NK-92 (cell line): ENCODE results near the gene TCHH.

Experiments
- DNase-seq: peaks from one replicate; lab custom pipeline; 2025; ENCODE audit not compliant: unreplicated experiment; lab: John Stamatoyannopoulos, UW

The TCHH gene

GRCh38 chr1:152067150-152067549, 48.1 kb downstream of the TCHH start:
- no peak for DNase-seq

DNA sequence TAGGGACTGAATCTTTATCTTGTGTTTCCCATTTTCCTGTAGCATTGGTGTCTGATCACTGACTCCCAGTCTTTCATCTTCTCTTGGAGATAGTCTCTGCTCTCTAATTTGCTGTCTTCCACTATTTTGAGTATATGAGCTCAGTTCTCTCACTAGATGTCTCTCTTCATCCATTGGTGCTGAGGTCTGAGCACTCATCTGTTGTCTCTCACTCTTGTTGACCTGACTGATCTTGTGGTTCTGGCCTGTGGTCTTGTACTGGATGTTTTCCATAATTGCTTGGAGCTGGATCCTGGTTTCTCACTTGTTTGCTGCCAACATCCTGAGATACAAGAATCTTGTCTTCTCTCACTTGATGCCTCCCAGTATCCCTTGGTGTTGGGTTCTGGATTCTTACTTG, 53.3 kb downstream of the TCHH start:
- DNase-seq: no peak
